ENCODE results near the gene PPP1R12A.

The PPP1R12A gene

GRCh38 chr12:79843978-79844377 lies 90.9 kb downstream of the PPP1R12A start:
- no peak for TF ChIP-seq CTCF (IDR thresholded peaks at IDR 0.05)

- no peak for TF ChIP-seq CTCF (IDR thresholded peaks at IDR 0.05)
Measured at GRCh38 chr12:79842630-79843029, 92.3 kb downstream of the PPP1R12A start.

GRCh38 chr12:79841878-79842265 lies 93.0 kb downstream of the PPP1R12A start:
- no peak for TF ChIP-seq CTCF (IDR thresholded peaks at IDR 0.05)

- TF ChIP-seq CTCF (IDR thresholded peaks at IDR 0.05): no peak
Measured at GRCh38 chr12:79841248-79841877, 93.5 kb downstream of the PPP1R12A start.

- TF ChIP-seq CTCF (IDR thresholded peaks at IDR 0.05): no peak
Measured at GRCh38 chr12:79838359-79838758, 96.5 kb downstream of the PPP1R12A start.

- TF ChIP-seq CTCF (IDR thresholded peaks at IDR 0.05): no peak
Measured at GRCh38 chr12:79837575-79837974, 97.3 kb downstream of the PPP1R12A start.

GRCh38 chr12:79835377-79835843 lies 99.5 kb downstream of the PPP1R12A start:
- TF ChIP-seq CTCF (IDR thresholded peaks at IDR 0.05): no peak
